ENCODE measurements around the gene ZNF48.

DNA sequence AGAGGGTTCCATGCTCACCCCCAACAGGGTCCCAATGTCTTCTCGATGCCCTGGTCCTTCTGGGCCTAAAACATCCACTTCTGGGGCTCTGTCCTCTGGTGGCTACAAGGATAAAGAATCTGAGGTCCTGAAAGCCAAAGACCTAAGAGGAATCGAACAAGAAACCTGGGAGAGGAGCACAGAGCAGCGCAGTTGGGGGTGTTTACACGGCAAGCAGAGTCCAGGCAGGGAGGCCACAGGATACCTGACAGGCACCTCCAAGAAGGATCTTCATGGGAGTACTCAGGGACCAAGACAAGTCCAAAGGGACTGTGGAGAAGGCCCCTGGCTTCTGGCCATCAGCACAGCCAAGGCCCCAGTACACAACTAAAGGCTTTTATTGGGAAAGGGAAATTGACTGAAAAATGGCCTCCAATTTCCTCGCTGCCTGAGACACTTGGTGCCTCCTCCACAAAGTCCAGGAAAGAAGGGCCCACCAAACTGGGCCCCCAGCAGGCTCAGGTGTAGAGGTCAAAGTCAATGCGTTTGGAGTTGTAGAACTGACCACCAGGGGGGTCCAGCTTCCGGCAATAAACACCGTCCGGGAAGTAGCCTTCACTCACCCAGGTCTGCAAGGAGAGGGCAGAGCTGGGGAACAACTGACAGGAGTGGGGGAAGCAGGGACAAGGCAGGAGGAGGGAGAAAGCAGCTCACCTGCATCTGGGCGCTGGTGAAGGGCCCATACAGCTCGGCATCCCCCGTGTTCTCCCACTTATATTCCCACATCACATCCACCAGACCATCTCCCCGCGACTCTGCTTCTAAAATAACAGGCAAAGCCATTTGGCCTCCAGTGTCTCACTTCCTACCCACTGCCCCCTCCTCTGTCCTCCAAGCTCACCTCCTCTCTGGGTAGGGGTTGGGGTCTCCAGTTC, 42.5 kb upstream of the ZNF48 start:
- peak; percentile 46 for TF ChIP-seq CTCF (IDR thresholded peaks at IDR 0.05)
- no peak for TF ChIP-seq MAX (IDR thresholded peaks at IDR 0.05; ENCODE audit: low read depth)
- no peak for TF ChIP-seq RFX5 (IDR thresholded peaks at IDR 0.05; ENCODE audit: low read length)
- TF ChIP-seq SIN3A (IDR thresholded peaks at IDR 0.05; ENCODE audit: borderline replicate concordance, low read depth, low read length), result no peak
- TF ChIP-seq REST (IDR thresholded peaks at IDR 0.05; ENCODE audit: low read depth, low read length), result no peak
- no peak for TF ChIP-seq EP300 (IDR thresholded peaks at IDR 0.05; ENCODE audit: borderline replicate concordance in 1 of 2, low read depth in 1 of 2, low read length in 1 of 2)
- TF ChIP-seq RAD21 (IDR thresholded peaks at IDR 0.05; ENCODE audit: low read length), result no peak
- TF ChIP-seq YY1 (IDR thresholded peaks at IDR 0.05; ENCODE audit: low read depth), result no peak
- TF ChIP-seq GATA2 (CRISPR knock-in tag; IDR thresholded peaks at IDR 0.05), result no peak

Data from SK-N-SH (cell line).